Hepatic stellate cell (primary cell): Measurements from ENCODE around the gene CD93.

Source experiments
- DNase-seq: peaks from one replicate; pipeline ENCODE4 v3.0.0; 2011; ENCODE audit warnings: low spot score

Gene CD93

GRCh38 chr20:23082846-23083552 lies 3.1 kb downstream of the CD93 start:
- no peak for DNase-seq

GRCh38 chr20:23081263-23081819 lies 4.8 kb downstream of the CD93 start:
- no peak for DNase-seq

- no peak for DNase-seq
These were observed 5.6 kb downstream of the CD93 start for GRCh38 chr20:23080521-23080920.

- no peak for DNase-seq
These were observed 6.2 kb downstream of the CD93 start for GRCh38 chr20:23079926-23080325.

GRCh38 chr20:23079016-23079351 lies 7.1 kb downstream of the CD93 start:
- no peak for DNase-seq

GRCh38 chr20:23078351-23079015 lies 7.6 kb downstream of the CD93 start:
- DNase-seq, result no peak

- DNase-seq, result no peak
These were observed 8.8 kb downstream of the CD93 start for GRCh38 chr20:23077277-23077676.

- no peak for DNase-seq
These were observed 12.1 kb downstream of the CD93 start for GRCh38 chr20:23074052-23074451.

- DNase-seq, result no peak
These were observed 13.1 kb downstream of the CD93 start for GRCh38 chr20:23072892-23073586.

GRCh38 chr20:23071996-23072395 lies 14.1 kb downstream of the CD93 start:
- no peak for DNase-seq

GRCh38 chr20:23071398-23071797 lies 14.7 kb downstream of the CD93 start:
- DNase-seq, result no peak

- no peak for DNase-seq
These were observed 17.0 kb downstream of the CD93 start for GRCh38 chr20:23069108-23069507.

GRCh38 chr20:23068283-23068682 lies 17.8 kb downstream of the CD93 start:
- DNase-seq, result no peak

- no peak for DNase-seq
These were observed 19.4 kb downstream of the CD93 start for GRCh38 chr20:23066772-23067171.

- DNase-seq, result no peak
These were observed 20.6 kb downstream of the CD93 start for GRCh38 chr20:23065266-23066201.

- DNase-seq, result no peak
These were observed 22.5 kb downstream of the CD93 start for GRCh38 chr20:23063581-23063980.

GRCh38 chr20:23063168-23063567 lies 23.0 kb downstream of the CD93 start:
- no peak for DNase-seq

- DNase-seq, result no peak
These were observed 23.5 kb downstream of the CD93 start for GRCh38 chr20:23062632-23063031.

- peak; percentile 76 for DNase-seq
These were observed 24.2 kb downstream of the CD93 start for GRCh38 chr20:23061734-23062561.

- DNase-seq, result no peak
These were observed 24.9 kb downstream of the CD93 start for GRCh38 chr20:23061262-23061661.

GRCh38 chr20:23060629-23061028 lies 25.5 kb downstream of the CD93 start:
- no peak for DNase-seq
